ENCODE results near the gene APC2.

Gene APC2

DNA sequence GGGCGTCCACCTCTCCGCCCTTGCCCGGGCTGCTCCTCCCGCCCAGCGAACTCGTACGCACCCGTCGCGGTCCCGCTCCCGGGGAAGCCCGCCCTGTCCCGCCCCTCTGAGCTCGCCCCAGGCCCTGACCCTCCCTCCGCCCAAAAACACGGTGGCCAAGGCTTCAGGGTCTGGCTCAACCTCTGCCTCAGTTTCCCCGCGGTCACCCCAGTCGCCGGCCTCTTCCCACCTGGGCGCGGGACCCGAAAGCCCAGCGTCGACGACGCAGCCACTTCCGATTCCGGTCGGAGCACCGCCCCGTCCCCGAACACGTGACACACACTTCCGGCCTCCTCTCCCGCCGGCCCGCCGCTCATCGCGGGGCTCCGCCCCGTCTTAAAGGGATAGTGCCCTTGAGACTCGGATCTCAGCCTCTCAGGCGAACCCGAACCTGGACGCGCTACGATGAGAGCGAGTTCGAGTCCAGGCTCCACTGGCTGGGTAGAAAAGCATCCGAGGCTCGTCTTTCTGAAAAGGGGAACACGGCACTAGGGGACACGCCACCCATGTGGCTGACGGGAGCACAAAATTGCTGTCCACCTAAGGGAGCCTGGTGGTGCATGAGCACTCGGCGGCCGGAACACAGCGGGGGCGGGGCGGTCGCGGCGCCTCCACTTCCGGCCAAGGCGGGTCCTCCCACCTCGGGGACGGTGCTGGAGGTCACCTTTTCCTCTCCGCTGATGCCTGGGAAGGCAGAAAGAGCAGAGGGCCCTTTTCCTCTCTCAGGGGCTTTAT is 29.2 kb downstream of the APC2 start, which contains the start of gene C19orf25:
Gene C19orf25, minus strand, starts transcription at position 282 of the 774 bp plus-strand sequence. CDS start 312 bp downstream, outside the sequence.
- Histone ChIP-seq H3K36me3 (ENCODE audit: control insufficient read depth, low read length) (peaks cover 9% of the 10 kb centered on the region), H3K4me3 (ENCODE audit: low read length) (peak within 1 kb of the TSS; percentile 88), H3K4me2 (ENCODE audit: low read length) (peak within 1 kb of the TSS; percentile 86), H3K27ac (ENCODE audit: low read depth, low read length) (peak within 1 kb of the TSS; percentile 80), H3K9me3 (ENCODE audit: control insufficient read depth, insufficient read depth, low read length) (no peaks in the 10 kb centered on the region), H3K79me2 (ENCODE audit: control insufficient read depth, low read length) (peaks cover 28% of the 10 kb centered on the region), H3K27me3 (ENCODE audit: control insufficient read depth, low read length) (no peaks in the 10 kb centered on the region), H4K20me1 (ENCODE audit: control insufficient read depth, insufficient read depth, low read depth, low read length) (no peaks in the 10 kb centered on the region), H3F3A (ENCODE audit: control insufficient read depth, insufficient read depth) (0 out of 2 replicates have a peak, but pooled peaks cover 2% of the 10 kb centered on the region), H3K9me2 (replicated peaks; ENCODE audit: control insufficient read depth, low read length) (no peaks in the 10 kb centered on the region), H3K4me1 (ENCODE audit: control insufficient read depth, low read length) (peaks cover 16% of the 10 kb centered on the region)
- TF ChIP-seq EZH2phosphoT487 (IDR thresholded peaks at IDR 0.05; ENCODE audit: borderline replicate concordance, low read length) (no peak), CTCF (IDR thresholded peaks at IDR 0.05; ENCODE audit: low read depth, low read length, poor library complexity, severe bottlenecking) (no peak)

DNA sequence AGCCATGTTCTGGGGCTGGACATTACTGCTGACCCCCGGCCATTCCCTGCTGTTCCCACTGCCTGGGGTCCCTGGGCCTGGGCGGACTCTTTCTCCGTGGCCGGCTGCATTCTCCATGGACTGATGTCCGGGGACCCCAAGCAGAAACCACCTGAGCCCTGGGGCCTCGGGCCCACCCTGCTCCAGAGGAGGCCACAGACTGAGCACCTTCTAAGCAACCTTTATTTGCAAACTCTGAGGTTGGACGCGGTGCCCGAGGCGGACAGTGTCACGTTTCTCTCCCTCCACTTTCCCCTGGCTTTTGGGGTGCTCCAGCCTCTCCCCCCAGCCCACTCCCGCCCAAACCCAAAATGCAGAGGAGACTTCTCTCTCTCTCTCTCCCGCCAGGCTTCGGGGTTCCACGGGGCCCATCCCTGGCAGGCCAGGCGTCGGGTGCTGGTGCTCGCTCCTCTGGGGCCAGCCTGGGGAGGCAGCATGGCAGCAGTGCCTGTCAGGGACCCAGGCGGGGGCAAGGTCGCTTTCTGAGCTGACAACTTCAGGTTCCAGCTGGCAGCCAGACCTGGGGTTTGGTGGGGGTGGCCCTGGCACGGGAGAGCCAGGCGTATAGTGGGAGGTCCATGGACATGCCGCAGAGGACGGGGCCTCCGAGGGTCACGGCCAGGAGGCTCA is 31.4 kb downstream of the APC2 start:
- H3F3A ChIP-seq (ENCODE audit: control insufficient read depth, insufficient read depth), result 0 out of 2 replicates have a peak, but pooled peaks cover 2% of the 10 kb centered on the region
- H3K4me3 ChIP-seq (ENCODE audit: low read length), result no peak overlapping the region
- no peak for TF ChIP-seq CTCF (IDR thresholded peaks at IDR 0.05; ENCODE audit: low read depth, low read length, poor library complexity, severe bottlenecking)
- TF ChIP-seq EZH2phosphoT487 (IDR thresholded peaks at IDR 0.05; ENCODE audit: borderline replicate concordance, low read length), result no peak
- H3K27ac ChIP-seq (ENCODE audit: low read depth, low read length), result no peak overlapping the region
- H3K79me2 ChIP-seq (ENCODE audit: control insufficient read depth, low read length), result peaks cover 22% of the 10 kb centered on the region
- H3K4me2 ChIP-seq (ENCODE audit: low read length), result no peak overlapping the region
- peaks cover 16% of the 10 kb centered on the region for H3K4me1 ChIP-seq (ENCODE audit: control insufficient read depth, low read length)
- H4K20me1 ChIP-seq (ENCODE audit: control insufficient read depth, insufficient read depth, low read depth, low read length), result no peaks in the 10 kb centered on the region
- H3K9me2 ChIP-seq (replicated peaks; ENCODE audit: control insufficient read depth, low read length), result no peaks in the 10 kb centered on the region
- H3K9me3 ChIP-seq (ENCODE audit: control insufficient read depth, insufficient read depth, low read length), result no peaks in the 10 kb centered on the region
- H3K27me3 ChIP-seq (ENCODE audit: control insufficient read depth, low read length), result no peaks in the 10 kb centered on the region
- peaks cover 8% of the 10 kb centered on the region for H3K36me3 ChIP-seq (ENCODE audit: control insufficient read depth, low read length)

- H3K27ac ChIP-seq (ENCODE audit: low read depth, low read length), result no peak overlapping the region
- H3K9me3 ChIP-seq (ENCODE audit: control insufficient read depth, insufficient read depth, low read length), result no peaks in the 10 kb centered on the region
Observed at GRCh38 chr19:1481893-1482360, 32.0 kb downstream of the APC2 start.

More at GRCh38 chr19:1481893-1482360, 32.0 kb downstream of the APC2 start:
- Histone ChIP-seq H4K20me1 (ENCODE audit: control insufficient read depth, insufficient read depth, low read depth, low read length) (no peaks in the 10 kb centered on the region), H3F3A (ENCODE audit: control insufficient read depth, insufficient read depth) (0 out of 2 replicates have a peak, but pooled peaks cover 2% of the 10 kb centered on the region), H3K4me3 (ENCODE audit: low read length) (no peak overlapping the region), H3K36me3 (ENCODE audit: control insufficient read depth, low read length) (peaks cover 6% of the 10 kb centered on the region), H3K4me1 (ENCODE audit: control insufficient read depth, low read length) (peaks cover 16% of the 10 kb centered on the region), H3K27me3 (ENCODE audit: control insufficient read depth, low read length) (no peaks in the 10 kb centered on the region), H3K79me2 (ENCODE audit: control insufficient read depth, low read length) (peaks cover 18% of the 10 kb centered on the region), H3K4me2 (ENCODE audit: low read length) (no peak overlapping the region), H3K9me2 (replicated peaks; ENCODE audit: control insufficient read depth, low read length) (no peaks in the 10 kb centered on the region)
- no peak for TF ChIP-seq CTCF (IDR thresholded peaks at IDR 0.05; ENCODE audit: low read depth, low read length, poor library complexity, severe bottlenecking)
- no peak for TF ChIP-seq EZH2phosphoT487 (IDR thresholded peaks at IDR 0.05; ENCODE audit: borderline replicate concordance, low read length)

Measured in DOHH2 (cell line).